HCT116 (cell line): ENCODE data around the gene SNAPC2. TPM values are rescaled to one million over a fixed set of nuclear protein-coding genes. Genes with fewer than 3 reads are reported as not detected.

Source experiments
- ATAC-seq: fragments of 200-7000 bp; cut with Tn5 transposase; 2 replicates; pipeline ENCODE4 v1.9.1; 2020; ENCODE audit warnings: mild to moderate bottlenecking, moderate library complexity
- BruUV-seq: library from RNA; stranded (reverse); fragments of 400-500 nt; replicated peaks from 2 replicates; lab custom pipeline; 2021; lab: Mats Ljungman, UMichigan
- CTCF ChIA-PET: fragments of 300-600 bp; sonication (Branson Sonifier 250); formaldehyde crosslinking; loops from one replicate; lab custom pipeline; 2021; ENCODE audit warnings: antibody characterized with exemption; lab: Charles Lee
- POLR2A ChIA-PET: fragments of 300-600, 350-600 bp; sonication (Branson Sonifier 250); formaldehyde crosslinking; loops from one replicate; lab custom pipeline; 2021; ENCODE audit warnings: antibody characterized with exemption; lab: Charles Lee
- RAD21 ChIA-PET, 2 experiments: fragments of 300-600 bp; sonication (Branson Sonifier 250); formaldehyde crosslinking; loops; one replicate each; lab custom pipeline; 2023; ENCODE audit warnings: low total read pairs in 2 of 2; ENCODE audit not compliant: uncharacterized antibody in 2 of 2, unreplicated experiment in 2 of 2, low non-redundant PET in 1 of 2; lab: Charles Lee
- DNase-seq: peaks from one replicate; pipeline ENCODE4 v3.0.0-alpha.2; 2010; ENCODE audit warnings: low read depth, low spot score
- H2AFZ ChIP-seq: fragments of 200-600 bp; shearing (Covaris generic), sonication (generic); 2 replicates; pipeline ENCODE4 v1.6.1; 2017; ENCODE audit warnings: low read depth, mixed run types, mixed read lengths, antibody characterized with exemption, low read length; ENCODE audit not compliant: poor library complexity, severe bottlenecking
- H3K27ac ChIP-seq: 2 replicates; pipeline ENCODE4 v1.5.1; 2012; ENCODE audit warnings: low read depth, low read length
- H3K27me3 ChIP-seq: fragments of 200-600 bp; sonication (generic); 2 replicates; pipeline ENCODE4 v1.6.1; 2016; ENCODE audit warnings: mixed run types, low read length, mixed read lengths; ENCODE audit not compliant: insufficient read depth
- H3K36me3 ChIP-seq, 2 experiments: fragments of 200-500 bp in 1 of 2; fragments of 200-600 bp in 1 of 2; sonication (Bioruptor generic) in 1 of 2; sonication (generic) in 1 of 2; 2 replicates each; pipeline versions ENCODE4 v1.5.1 to v1.6.1; 2014 to 2016; ENCODE audit warnings: low read length in 2 of 2, inconsistent platforms in 1 of 2, mixed read lengths in 1 of 2, mixed run types in 1 of 2; ENCODE audit not compliant: insufficient read depth in 2 of 2, control insufficient read depth in 1 of 2
- H3K4me1 ChIP-seq, 2 experiments: fragments of 200-600 bp in 1 of 2; sonication (generic) in 1 of 2; 2 replicates each; pipeline versions ENCODE4 v1.5.1 to v1.6.1; 2012 to 2017; ENCODE audit warnings: low read length in 2 of 2, inconsistent platforms in 1 of 2, mild to moderate bottlenecking in 1 of 2, mixed read lengths in 1 of 2, mixed run types in 1 of 2, moderate library complexity in 1 of 2; ENCODE audit not compliant: insufficient read depth in 2 of 2, control insufficient read depth in 1 of 2
- H3K4me2 ChIP-seq: fragments of 200-600 bp; sonication (generic); 2 replicates; pipeline ENCODE4 v1.6.1; 2017; ENCODE audit warnings: mixed run types, low read length, mixed read lengths
- H3K4me3 ChIP-seq, 2 experiments: fragments of 200-600 bp in 1 of 2; sonication (generic) in 1 of 2; replicated peaks in 1 of 2; 2 replicates each; pipeline ENCODE4 v1.5.1; 2011 to 2016; ENCODE audit warnings: low read length in 2 of 2, control low read depth in 1 of 2, low read depth in 1 of 2, mild to moderate bottlenecking in 1 of 2, mixed read lengths in 1 of 2, mixed run types in 1 of 2
- H3K79me2 ChIP-seq: fragments of 200-600 bp; sonication (generic); 2 replicates; pipeline ENCODE4 v1.6.1; 2017; ENCODE audit warnings: mild to moderate bottlenecking, mixed run types, low read length, moderate library complexity, mixed read lengths; ENCODE audit not compliant: insufficient read depth
- H3K9ac ChIP-seq: fragments of 200-600 bp; sonication (generic); 2 replicates; pipeline ENCODE4 v1.6.1; 2016; ENCODE audit warnings: low read length, mixed read lengths
- H3K9me2 ChIP-seq: fragments of 200-600 bp; sonication (generic), shearing (Covaris generic); 2 replicates; pipeline ENCODE4 v1.6.1; 2017; ENCODE audit warnings: mixed run types, mild to moderate bottlenecking, moderate library complexity; ENCODE audit not compliant: insufficient read depth
- H3K9me3 ChIP-seq, 2 experiments: fragments of 200-500 bp in 1 of 2; fragments of 200-600 bp in 1 of 2; sonication (Bioruptor generic) in 1 of 2; sonication (generic) in 1 of 2; 2 replicates each; pipeline ENCODE4 v1.6.1; 2014 to 2017; ENCODE audit warnings: low read length in 2 of 2, mixed read lengths in 2 of 2, inconsistent platforms in 1 of 2, low read depth in 1 of 2, mild to moderate bottlenecking in 1 of 2, mixed run types in 1 of 2, moderate library complexity in 1 of 2; ENCODE audit not compliant: control insufficient read depth in 1 of 2, insufficient read depth in 1 of 2
- H4K20me1 ChIP-seq: fragments of 200-600 bp; sonication (generic), shearing (Covaris generic); 2 replicates; pipeline ENCODE4 v1.6.1; 2017; ENCODE audit warnings: mixed run types, mild to moderate bottlenecking, moderate library complexity; ENCODE audit not compliant: insufficient read depth
- ATF3 ChIP-seq: IDR thresholded peaks from 2 replicates; pipeline ENCODE4 v1.6.1; 2012
- CBX3 ChIP-seq: IDR thresholded peaks from 2 replicates; pipeline ENCODE4 v1.6.1; 2012; ENCODE audit warnings: low read depth
- CEBPB ChIP-seq: IDR thresholded peaks from 2 replicates; pipeline ENCODE4 v1.6.1; 2012; ENCODE audit warnings: low read depth
- CTCF ChIP-seq, 3 experiments: fragments of 200-600 bp in 1 of 3; sonication (generic) in 1 of 3; IDR thresholded peaks in 2 of 3; conservative IDR thresholded peaks in 1 of 3; 2 replicates each; pipeline ENCODE4 v1.5.1; 2012 to 2017; ENCODE audit warnings: low read depth in 2 of 3, low read length in 2 of 3, antibody characterized with exemption in 1 of 3, borderline replicate concordance in 1 of 3, control low read depth in 1 of 3, mild to moderate bottlenecking in 1 of 3, mixed read lengths in 1 of 3, mixed run types in 1 of 3, moderate library complexity in 1 of 3; ENCODE audit not compliant: insufficient read depth in 1 of 3
- EGR1 ChIP-seq: IDR thresholded peaks from 2 replicates; pipeline ENCODE4 v1.6.1; 2012; ENCODE audit warnings: low read depth
- EZH2 ChIP-seq: fragments of 200-600 bp; sonication (generic); IDR thresholded peaks from 2 replicates; pipeline ENCODE4 v1.6.1; 2017; ENCODE audit warnings: antibody characterized with exemption, mixed run types
- FOSL1 ChIP-seq: IDR thresholded peaks from 2 replicates; pipeline ENCODE4 v1.6.1; 2012; ENCODE audit warnings: low read depth
- JUND ChIP-seq: IDR thresholded peaks from 2 replicates; pipeline ENCODE4 v1.6.1; 2012
- MAX ChIP-seq: IDR thresholded peaks from 2 replicates; pipeline ENCODE4 v1.6.1; 2012
- SRF ChIP-seq: IDR thresholded peaks from 2 replicates; pipeline ENCODE4 v1.6.1; 2012; ENCODE audit warnings: low read depth
- TCF7L2 ChIP-seq: IDR thresholded peaks from 2 replicates; pipeline ENCODE4 v1.7.0; 2011; ENCODE audit warnings: borderline replicate concordance, inconsistent platforms; ENCODE audit not compliant: insufficient read depth, insufficient read length; ENCODE audit errors: extremely low read depth
- ZFX ChIP-seq: fragments of 450-650 bp; IDR thresholded peaks from 2 replicates; pipeline ENCODE4 v1.6.1; 2017
- intact Hi-C: fragments of 100-400 bp; cut with micrococcal nuclease; formaldehyde crosslinking; loops from 2 replicates; pipeline ENCODE4 v1.10.0; 2022
- total RNA-seq: library from RNA; stranded (reverse); gene quantifications from one replicate; pipeline ENCODE4 v1.2.1, GENCODE V29; 2021; ENCODE audit not compliant: unreplicated experiment
- TF ChIP-seq, protein P1 (sequence below): IDR thresholded peaks from 2 replicates; pipeline ENCODE4 v1.6.1; 2011; ENCODE audit warnings: mild to moderate bottlenecking, low read length, moderate library complexity; ENCODE audit not compliant: insufficient replicate concordance; ENCODE audit errors: extremely low read depth

Gene SNAPC2
- total RNA-seq, 1 experiment from 2014 or later = 42.9 TPM

DNA sequence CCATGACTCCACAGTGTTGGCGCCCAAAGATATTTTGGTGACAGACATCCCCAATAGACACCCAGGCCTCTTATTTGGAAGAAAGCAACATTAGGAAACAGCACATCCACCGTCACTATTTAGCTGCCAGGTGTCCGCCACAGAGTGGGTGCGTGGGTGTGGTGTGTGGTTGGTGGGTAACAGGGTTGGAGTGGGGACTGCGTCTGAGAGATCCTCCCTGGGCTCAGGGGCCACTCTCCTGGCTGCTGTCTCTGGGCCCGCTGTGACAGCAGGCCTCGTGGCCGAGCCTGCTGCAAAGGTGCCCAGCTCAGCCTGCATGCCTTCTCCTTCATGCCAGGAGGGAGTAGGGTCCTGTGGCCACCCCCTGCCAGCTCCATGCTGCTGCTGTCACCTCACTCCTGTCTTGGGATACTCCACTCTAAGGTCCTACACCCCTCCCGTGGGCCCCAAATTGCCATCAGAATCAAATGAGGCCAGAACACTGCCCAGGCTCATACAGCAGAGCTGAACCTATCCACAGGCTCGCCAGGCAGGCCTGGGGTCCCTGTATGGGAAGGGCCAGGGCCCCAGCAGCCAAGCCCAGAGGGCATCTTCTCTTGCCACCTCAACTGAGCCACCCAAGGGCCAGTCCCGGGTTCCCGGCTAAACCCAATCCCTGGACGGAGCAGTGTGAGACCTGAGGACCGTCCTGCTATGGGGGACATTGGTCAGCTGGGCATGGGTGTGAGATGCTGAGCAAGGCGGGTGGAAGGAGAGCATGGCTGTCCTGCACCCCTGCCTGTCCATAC is 48.1 kb downstream of the SNAPC2 start:
- intact Hi-C loops = no loop called here
- H3K36me3 ChIP-seq = peaks cover 54 to 65% of the 10 kb centered on the region in 2 experiments; a peak in 3 of 4 replicates
- H2AFZ ChIP-seq = no peak overlapping the region
- no peaks in the 10 kb centered on the region for H3K9me3 ChIP-seq
- ChIA-PET POLR2A (no interaction called here), CTCF (interaction anchor here (0.8 kb wide), 1 partner anchor 25 kb away, joined by 3 read pairs; the partner anchor contains the start of gene TIMM44), RAD21 (no interaction called here)
- no peaks in the 10 kb centered on the region for H3K4me1 ChIP-seq
- no peak overlapping the region for H3K4me3 ChIP-seq
- TF ChIP-seq CTCF (IDR thresholded peaks at IDR 0.05 in 2 of 3, conservative IDR thresholded peaks at IDR 0.05 in 1 of 3; ENCODE audit: borderline replicate concordance in 1 of 3, insufficient read depth in 1 of 3, low read depth in 2 of 3, low read length in 2 of 3) = no peak
- TF ChIP-seq TCF7L2 = no peak
- TF ChIP-seq ATF3 = no peak
- TF ChIP-seq ZFX = no peak
- no peak for TF ChIP-seq MAX
- no peak for TF ChIP-seq CEBPB
- no peak for TF ChIP-seq CBX3
- no peak for TF ChIP-seq EGR1
- TF ChIP-seq JUND = no peak
- TF ChIP-seq FOSL1 = no peak
- TF ChIP-seq, protein P1, sequence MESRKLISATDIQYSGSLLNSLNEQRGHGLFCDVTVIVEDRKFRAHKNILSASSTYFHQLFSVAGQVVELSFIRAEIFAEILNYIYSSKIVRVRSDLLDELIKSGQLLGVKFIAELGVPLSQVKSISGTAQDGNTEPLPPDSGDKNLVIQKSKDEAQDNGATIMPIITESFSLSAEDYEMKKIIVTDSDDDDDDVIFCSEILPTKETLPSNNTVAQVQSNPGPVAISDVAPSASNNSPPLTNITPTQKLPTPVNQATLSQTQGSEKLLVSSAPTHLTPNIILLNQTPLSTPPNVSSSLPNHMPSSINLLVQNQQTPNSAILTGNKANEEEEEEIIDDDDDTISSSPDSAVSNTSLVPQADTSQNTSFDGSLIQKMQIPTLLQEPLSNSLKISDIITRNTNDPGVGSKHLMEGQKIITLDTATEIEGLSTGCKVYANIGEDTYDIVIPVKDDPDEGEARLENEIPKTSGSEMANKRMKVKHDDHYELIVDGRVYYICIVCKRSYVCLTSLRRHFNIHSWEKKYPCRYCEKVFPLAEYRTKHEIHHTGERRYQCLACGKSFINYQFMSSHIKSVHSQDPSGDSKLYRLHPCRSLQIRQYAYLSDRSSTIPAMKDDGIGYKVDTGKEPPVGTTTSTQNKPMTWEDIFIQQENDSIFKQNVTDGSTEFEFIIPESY = no peak
- TF ChIP-seq SRF = no peak
- no peak for TF ChIP-seq EZH2
- H3K9ac ChIP-seq = no peak overlapping the region
- BruUV-seq = no TSS peak
- no peaks in the 10 kb centered on the region for H3K27me3 ChIP-seq
- DNase-seq (no peak), ATAC-seq (no peak)
- no peak overlapping the region for H3K27ac ChIP-seq
- H3K9me2 ChIP-seq = no peaks in the 10 kb centered on the region
- peaks cover 22% of the 10 kb centered on the region; the same call in 1 of the 2 replicates for H3K79me2 ChIP-seq
- no peak overlapping the region for H3K4me2 ChIP-seq
- no peaks in the 10 kb centered on the region for H4K20me1 ChIP-seq
